ENCODE measurements around the gene STK24. TPM values are rescaled to one million over a fixed set of nuclear protein-coding genes. Genes with fewer than 3 reads are reported as not detected.

The STK24 gene
- total RNA-seq, 2 donors from 2014 or later = 50.8 to 80.3 TPM

DNA sequence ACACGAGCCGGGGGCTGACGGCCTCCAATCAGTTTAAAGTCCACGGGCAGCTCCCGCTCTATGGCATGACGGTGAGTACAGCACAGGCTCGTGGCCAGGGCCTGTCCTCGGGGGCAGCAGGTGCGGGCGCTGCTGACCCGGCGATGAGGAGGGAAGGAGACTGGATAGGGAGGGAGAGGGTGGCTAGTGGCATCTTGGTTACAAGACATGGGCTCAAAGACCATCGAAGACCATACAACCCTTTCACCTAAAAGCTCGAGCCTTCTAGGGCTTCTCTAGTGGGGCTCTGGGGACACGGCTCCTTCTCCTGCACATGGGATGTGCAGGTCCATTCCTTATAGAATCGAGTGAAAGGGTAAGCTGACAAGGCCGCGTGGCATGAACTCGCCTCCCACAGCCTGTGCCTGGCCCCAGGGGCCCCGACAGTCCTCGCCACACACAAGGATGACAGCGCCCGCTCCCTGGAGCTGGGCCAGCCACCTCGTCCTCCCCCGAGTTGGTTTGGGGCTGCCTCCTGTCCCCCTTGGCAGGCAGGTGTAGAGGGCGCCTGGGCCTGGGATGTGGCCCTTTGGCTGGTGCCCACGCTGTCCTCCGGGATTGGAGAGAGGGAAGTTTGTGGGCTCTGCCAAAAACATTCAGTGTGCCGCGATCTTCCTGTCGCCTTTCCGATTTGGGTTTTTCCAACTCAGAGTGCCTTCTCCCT is 137.6 kb downstream of the STK24 start:
- Histone ChIP-seq H3K27me3 (replicated peaks; ENCODE audit: insufficient read depth) (no peaks in the 10 kb centered on the region), H3K27ac (no peak overlapping the region), H3K4me1 (ENCODE audit: control insufficient read depth in 1 of 2, low read depth in 2 of 2) (no peaks in the 10 kb centered on the region), H3K9me3 (no peaks in the 10 kb centered on the region), H3K4me3 (no peak overlapping the region), H3K36me3 (no peaks in the 10 kb centered on the region)
- ATAC-seq (ENCODE audit: insufficient number of reproducible peaks, low FRiP score, low read depth) (no peak), DNase-seq (ENCODE audit: low spot score) (no peak)
- no peak for TF ChIP-seq CTCF (IDR thresholded peaks at IDR 0.05)

- no peak for TF ChIP-seq CTCF (IDR thresholded peaks at IDR 0.05)
These were observed 138.4 kb downstream of the STK24 start for GRCh38 chr13:98438246-98439125.

GRCh38 chr13:98436233-98436910 is 140.5 kb downstream of the STK24 start:
- Histone ChIP-seq H3K9me3 (no peaks in the 10 kb centered on the region), H3K4me1 (ENCODE audit: control insufficient read depth in 1 of 2, low read depth in 2 of 2) (no peaks in the 10 kb centered on the region), H3K4me3 (no peak overlapping the region), H3K27ac (no peak overlapping the region), H3K27me3 (replicated peaks; ENCODE audit: insufficient read depth) (no peaks in the 10 kb centered on the region), H3K36me3 (no peaks in the 10 kb centered on the region)
- TF ChIP-seq CTCF (IDR thresholded peaks at IDR 0.05) = no peak
- ATAC-seq (ENCODE audit: insufficient number of reproducible peaks, low FRiP score, low read depth) (no peak), DNase-seq (ENCODE audit: low spot score) (no peak)

More at GRCh38 chr13:98438246-98439125, 138.4 kb downstream of the STK24 start:
- DNase-seq (ENCODE audit: low spot score) (no peak), ATAC-seq (ENCODE audit: insufficient number of reproducible peaks, low FRiP score, low read depth) (no peak)
- Histone ChIP-seq H3K36me3 (no peaks in the 10 kb centered on the region), H3K4me1 (ENCODE audit: control insufficient read depth in 1 of 2, low read depth in 2 of 2) (no peaks in the 10 kb centered on the region), H3K4me3 (no peak overlapping the region), H3K27me3 (replicated peaks; ENCODE audit: insufficient read depth) (no peaks in the 10 kb centered on the region), H3K9me3 (no peaks in the 10 kb centered on the region), H3K27ac (no peak overlapping the region)

DNA sequence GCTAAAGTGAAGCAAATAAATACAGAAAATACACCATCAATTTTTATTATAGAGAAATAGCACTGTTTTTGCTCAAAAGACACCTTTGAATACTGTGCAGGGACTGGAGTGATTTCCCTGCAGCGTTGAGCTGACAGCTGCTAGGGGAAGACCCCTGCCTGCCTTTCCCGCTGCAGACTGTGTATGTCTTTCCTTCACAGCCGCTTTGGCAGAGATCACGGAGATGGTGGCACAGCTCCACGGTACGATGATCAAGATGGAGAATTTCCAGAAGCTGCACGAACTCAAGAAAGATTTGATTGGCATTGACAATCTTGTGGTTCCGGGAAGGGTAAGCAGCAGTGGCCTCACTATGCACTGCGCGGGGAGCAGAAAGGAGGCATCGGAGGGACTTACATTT is 141.5 kb downstream of the STK24 start:
- TF ChIP-seq CTCF (IDR thresholded peaks at IDR 0.05) = no peak
- no peak for DNase-seq (ENCODE audit: low spot score)
- no peak for ATAC-seq (ENCODE audit: insufficient number of reproducible peaks, low FRiP score, low read depth)
- H3K27ac ChIP-seq = no peak overlapping the region
- no peaks in the 10 kb centered on the region for H3K9me3 ChIP-seq
- H3K36me3 ChIP-seq = no peaks in the 10 kb centered on the region
- no peaks in the 10 kb centered on the region for H3K27me3 ChIP-seq (replicated peaks; ENCODE audit: insufficient read depth)
- H3K4me1 ChIP-seq (ENCODE audit: control insufficient read depth in 1 of 2, low read depth in 2 of 2) = no peaks in the 10 kb centered on the region
- H3K4me3 ChIP-seq = no peak overlapping the region

DNA sequence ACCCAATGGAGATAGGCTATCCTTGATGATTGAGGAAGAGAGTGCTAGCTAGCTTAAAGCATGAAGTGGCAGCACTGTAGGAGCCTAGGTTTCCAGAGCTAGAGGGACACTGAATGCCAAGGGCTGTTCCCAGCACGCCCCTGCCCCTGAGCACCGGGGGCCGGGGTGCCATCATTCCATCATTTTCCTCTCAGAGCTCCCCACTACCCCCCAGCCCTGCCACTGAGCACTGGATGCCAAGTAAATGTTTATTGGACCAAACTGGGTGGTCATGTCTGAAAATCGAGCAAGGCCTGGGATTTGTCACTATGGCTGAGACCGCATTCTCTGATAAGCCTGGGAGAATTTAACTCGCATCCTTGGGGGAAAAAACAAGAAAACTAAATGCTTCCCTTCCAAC is 142.8 kb downstream of the STK24 start:
- no peak for ATAC-seq (ENCODE audit: insufficient number of reproducible peaks, low FRiP score, low read depth)
- no peak for TF ChIP-seq CTCF (IDR thresholded peaks at IDR 0.05)
- Histone ChIP-seq H3K27me3 (replicated peaks; ENCODE audit: insufficient read depth) (no peaks in the 10 kb centered on the region), H3K4me3 (no peak overlapping the region), H3K36me3 (no peaks in the 10 kb centered on the region), H3K27ac (no peak overlapping the region), H3K4me1 (ENCODE audit: control insufficient read depth in 1 of 2, low read depth in 2 of 2) (no peaks in the 10 kb centered on the region), H3K9me3 (no peaks in the 10 kb centered on the region)
- DNase-seq (ENCODE audit: low spot score) = no peak
